Sigmoid colon (tissue), 3 donors: ENCODE results near the gene ZNRD2.

Source experiments
- POLR2A ChIP-seq, 2 donors: fragments of 450-650 bp; IDR thresholded peaks; one replicate each; pipeline ENCODE4 v1.6.1; 2016; ENCODE audit warnings: antibody characterized with exemption in 2 of 2, mild to moderate bottlenecking in 2 of 2, moderate library complexity in 2 of 2
- TF ChIP-seq, protein P1 (sequence below), 4 experiments: fragments of 450-650 bp in 3 of 4; fragments of 200-600 bp in 1 of 4; IDR thresholded peaks; one replicate each; pipeline ENCODE4 v1.5.1; 2016 to 2019; ENCODE audit warnings: antibody characterized with exemption in 4 of 4, mild to moderate bottlenecking in 3 of 4, moderate library complexity in 2 of 4

DNA sequence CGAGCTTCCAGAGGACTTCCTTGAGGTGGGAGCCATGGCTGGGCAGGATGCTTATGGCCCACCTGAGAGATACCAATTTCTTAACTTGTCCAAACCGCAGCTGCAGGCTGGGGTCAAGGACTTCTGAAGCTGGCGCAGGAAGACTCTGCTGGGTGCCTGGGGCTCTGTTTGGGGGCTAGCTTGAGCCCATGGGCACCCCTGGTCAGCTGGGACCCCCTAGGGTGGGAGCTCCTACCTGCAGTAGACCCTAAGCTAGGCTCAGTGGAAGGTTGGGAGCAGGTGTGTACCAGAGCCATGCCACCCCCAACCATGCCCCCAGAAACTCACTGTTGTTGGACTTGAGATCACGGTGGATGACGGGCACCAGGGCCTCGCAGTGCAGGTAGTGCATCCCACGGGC lies 42.4 kb downstream of the ZNRD2 start:
- TF ChIP-seq, protein P1, sequence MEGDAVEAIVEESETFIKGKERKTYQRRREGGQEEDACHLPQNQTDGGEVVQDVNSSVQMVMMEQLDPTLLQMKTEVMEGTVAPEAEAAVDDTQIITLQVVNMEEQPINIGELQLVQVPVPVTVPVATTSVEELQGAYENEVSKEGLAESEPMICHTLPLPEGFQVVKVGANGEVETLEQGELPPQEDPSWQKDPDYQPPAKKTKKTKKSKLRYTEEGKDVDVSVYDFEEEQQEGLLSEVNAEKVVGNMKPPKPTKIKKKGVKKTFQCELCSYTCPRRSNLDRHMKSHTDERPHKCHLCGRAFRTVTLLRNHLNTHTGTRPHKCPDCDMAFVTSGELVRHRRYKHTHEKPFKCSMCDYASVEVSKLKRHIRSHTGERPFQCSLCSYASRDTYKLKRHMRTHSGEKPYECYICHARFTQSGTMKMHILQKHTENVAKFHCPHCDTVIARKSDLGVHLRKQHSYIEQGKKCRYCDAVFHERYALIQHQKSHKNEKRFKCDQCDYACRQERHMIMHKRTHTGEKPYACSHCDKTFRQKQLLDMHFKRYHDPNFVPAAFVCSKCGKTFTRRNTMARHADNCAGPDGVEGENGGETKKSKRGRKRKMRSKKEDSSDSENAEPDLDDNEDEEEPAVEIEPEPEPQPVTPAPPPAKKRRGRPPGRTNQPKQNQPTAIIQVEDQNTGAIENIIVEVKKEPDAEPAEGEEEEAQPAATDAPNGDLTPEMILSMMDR (IDR thresholded peaks at IDR 0.05) = no peak
- TF ChIP-seq POLR2A (IDR thresholded peaks at IDR 0.05) = no peak
